ENCODE data around the gene SGIP1.

DNA sequence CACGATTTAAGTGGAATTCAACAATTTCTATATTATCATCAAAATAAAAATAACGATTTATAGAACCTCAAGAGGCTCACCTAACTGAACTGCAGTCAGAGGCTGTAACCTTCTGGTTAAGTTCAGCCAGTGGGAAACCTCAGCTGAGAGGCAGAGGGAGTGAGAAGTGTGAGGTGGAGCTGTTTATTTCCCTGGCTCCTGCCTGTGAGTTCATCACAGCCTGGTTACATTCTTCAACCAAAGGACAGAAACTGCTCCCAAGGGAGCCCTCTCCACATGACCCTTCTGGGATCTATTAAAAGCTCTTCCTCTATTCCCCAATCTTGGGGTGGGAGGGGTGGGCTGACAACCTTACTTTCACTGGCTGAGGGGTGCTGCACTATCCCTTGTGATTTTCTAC, 240.5 kb downstream of the SGIP1 start:
- TF ChIP-seq, protein P1, sequence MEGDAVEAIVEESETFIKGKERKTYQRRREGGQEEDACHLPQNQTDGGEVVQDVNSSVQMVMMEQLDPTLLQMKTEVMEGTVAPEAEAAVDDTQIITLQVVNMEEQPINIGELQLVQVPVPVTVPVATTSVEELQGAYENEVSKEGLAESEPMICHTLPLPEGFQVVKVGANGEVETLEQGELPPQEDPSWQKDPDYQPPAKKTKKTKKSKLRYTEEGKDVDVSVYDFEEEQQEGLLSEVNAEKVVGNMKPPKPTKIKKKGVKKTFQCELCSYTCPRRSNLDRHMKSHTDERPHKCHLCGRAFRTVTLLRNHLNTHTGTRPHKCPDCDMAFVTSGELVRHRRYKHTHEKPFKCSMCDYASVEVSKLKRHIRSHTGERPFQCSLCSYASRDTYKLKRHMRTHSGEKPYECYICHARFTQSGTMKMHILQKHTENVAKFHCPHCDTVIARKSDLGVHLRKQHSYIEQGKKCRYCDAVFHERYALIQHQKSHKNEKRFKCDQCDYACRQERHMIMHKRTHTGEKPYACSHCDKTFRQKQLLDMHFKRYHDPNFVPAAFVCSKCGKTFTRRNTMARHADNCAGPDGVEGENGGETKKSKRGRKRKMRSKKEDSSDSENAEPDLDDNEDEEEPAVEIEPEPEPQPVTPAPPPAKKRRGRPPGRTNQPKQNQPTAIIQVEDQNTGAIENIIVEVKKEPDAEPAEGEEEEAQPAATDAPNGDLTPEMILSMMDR (IDR thresholded peaks at IDR 0.05) = no peak
- no peak for TF ChIP-seq POLR2A (IDR thresholded peaks at IDR 0.05)
